K562 (cell line): ENCODE results near the gene CMPK1.

ENCODE experiments used
- ARNT ChIP-seq, 2 experiments: fragments of 450-650 bp; IDR thresholded peaks; 2 replicates each; pipeline ENCODE4 v1.6.1; 2016; ENCODE audit warnings: mild to moderate bottlenecking in 1 of 2
- CHD4 ChIP-seq: fragments of 200-600 bp; sonication (generic); IDR thresholded peaks from 3 replicates; pipeline ENCODE4 v1.6.1; 2012; ENCODE audit warnings: low read depth, mild to moderate bottlenecking, mixed read lengths, low read length, inconsistent platforms; ENCODE audit not compliant: insufficient read depth, insufficient replicate concordance, poor library complexity, severe bottlenecking
- CTCF ChIP-seq, 3 experiments: IDR thresholded peaks in 2 of 3; conservative IDR thresholded peaks in 1 of 3; 2 replicates each; pipeline ENCODE4 v1.5.1; 2011 to 2012; ENCODE audit warnings: low read length in 3 of 3, mild to moderate bottlenecking in 3 of 3, control low read depth in 2 of 3, improper control_type of control experiment in 1 of 3, inconsistent platforms in 1 of 3, low read depth in 1 of 3, mixed read lengths in 1 of 3, moderate library complexity in 1 of 3; ENCODE audit not compliant: insufficient read depth in 2 of 3
- E2F6 ChIP-seq, 2 experiments: IDR thresholded peaks; 2 replicates each; pipeline ENCODE4 v1.6.1; 2011; ENCODE audit warnings: borderline replicate concordance in 1 of 2, control low read depth in 1 of 2, low read depth in 1 of 2, low read length in 1 of 2, mild to moderate bottlenecking in 1 of 2, mixed read lengths in 1 of 2, moderate library complexity in 1 of 2; ENCODE audit not compliant: insufficient read depth in 1 of 2, insufficient read length in 1 of 2, poor library complexity in 1 of 2, severe bottlenecking in 1 of 2; ENCODE audit errors: extremely low read depth in 1 of 2
- EZH2 ChIP-seq: IDR thresholded peaks from 2 replicates; pipeline ENCODE4 v1.6.1; 2012; ENCODE audit warnings: low read depth, mild to moderate bottlenecking, inconsistent platforms, low read length, borderline replicate concordance
- NUFIP1 ChIP-seq: fragments of 450-650 bp; IDR thresholded peaks from 2 replicates; pipeline ENCODE4 v1.6.1; 2018; ENCODE audit not compliant: partially characterized antibody
- POLR2AphosphoS5 ChIP-seq: IDR thresholded peaks from 2 replicates; pipeline ENCODE4 v1.6.1; 2011; ENCODE audit warnings: mild to moderate bottlenecking, low read depth, low read length, moderate library complexity; ENCODE audit not compliant: control insufficient read depth, insufficient read depth
- POLR2G ChIP-seq: fragments of 200-400 bp; formaldehyde crosslinking; IDR thresholded peaks from 2 replicates; pipeline ENCODE4 v1.6.1; 2017; ENCODE audit warnings: low read depth, mild to moderate bottlenecking, antibody characterized with exemption, low read length, moderate library complexity
- ZNF133 ChIP-seq: fragments of 250-450 bp; sonication (Bioruptor Pico); IDR thresholded peaks from 2 replicates; pipeline ENCODE4 v1.4.0; 2020; ENCODE audit warnings: mild to moderate bottlenecking
- ZNF644 ChIP-seq: fragments of 200-800 bp; sonication (Bioruptor generic); IDR thresholded peaks from 2 replicates; pipeline ENCODE4 v1.6.1; 2016; ENCODE audit warnings: low read depth, missing genetic modification characterization, missing compliant biosample characterization

- TF ChIP-seq POLR2AphosphoS5 (peak; percentile 78), NUFIP1 (no peak), ARNT (IDR thresholded peaks at IDR 0.05) (peak; percentile 18 to 51; a peak in 1 of 4 replicates), ZNF644 (tag) (no peak; the same call in 1 of the 2 replicates), ZNF133 (CRISPR knock-in tag) (no peak), E2F6 (IDR thresholded peaks at IDR 0.05; ENCODE audit: borderline replicate concordance in 1 of 2, extremely low read depth in 1 of 2, insufficient read depth in 1 of 2, insufficient read length in 1 of 2, low read depth in 1 of 2, low read length in 1 of 2, poor library complexity in 1 of 2, severe bottlenecking in 1 of 2) (no peak), EZH2 (no peak), CHD4 (no peak), POLR2G (no peak), CTCF (IDR thresholded peaks at IDR 0.05 in 2 of 3, conservative IDR thresholded peaks at IDR 0.05 in 1 of 3; ENCODE audit: insufficient read depth in 2 of 3, low read depth in 1 of 3, low read length in 3 of 3) (no peak; a peak in 1 of 6 replicates)
Measured at GRCh38 chr1:47334765-47335435, 1.3 kb downstream of the CMPK1 start.
